Keratinocyte (primary cell): ENCODE data around the gene BEST1.

Source experiments
- CTCF ChIP-seq, 3 experiments: IDR thresholded peaks in 1 of 3; conservative IDR thresholded peaks in 1 of 3; optimal IDR thresholded peaks in 1 of 3; 2 replicates in 2 of 3; 3 replicates in 1 of 3; pipeline versions ENCODE3 to v1.5.1; 2011; ENCODE audit warnings: low read length in 3 of 3, mild to moderate bottlenecking in 3 of 3, moderate library complexity in 2 of 3, control low read depth in 1 of 3, inconsistent platforms in 1 of 3; ENCODE audit not compliant: insufficient read depth in 2 of 3; ENCODE audit errors: extremely low read depth in 1 of 3
- EZH2 ChIP-seq: IDR thresholded peaks from one replicate; pipeline ENCODE4 v1.6.1; 2012; ENCODE audit warnings: inconsistent platforms, mild to moderate bottlenecking, low read length, moderate library complexity

GRCh38 chr11:61906522-61906909 lies 43.6 kb upstream of the BEST1 start:
- no peak for TF ChIP-seq CTCF (optimal IDR thresholded peaks at IDR 0.05 in 1 of 3, IDR thresholded peaks at IDR 0.05 in 1 of 3, conservative IDR thresholded peaks at IDR 0.05 in 1 of 3; ENCODE audit: extremely low read depth in 1 of 3, insufficient read depth in 2 of 3, low read length in 3 of 3)
- no peak for TF ChIP-seq EZH2
